Measurements from ENCODE around the gene GLI2.

GRCh38 chr2:120686511-120687168 lies 49.0 kb upstream of the GLI2 start:
- TF ChIP-seq CTCF (conservative IDR thresholded peaks at IDR 0.05), result peak; percentile 81
- TF ChIP-seq EZH2 (IDR thresholded peaks at IDR 0.05; ENCODE audit: low read depth), result no peak

Data from PC-9 (cell line).